ENCODE results near the gene CHI3L1. TPM values are rescaled to one million over a fixed set of nuclear protein-coding genes. Genes with fewer than 3 reads are reported as not detected.
"Not testable (repeated sequence)": the region's sequence is repeated elsewhere in the genome, so short reads cannot be mapped to it uniquely, and the experiment has no call there.

The CHI3L1 gene
- 0.46 TPM for total RNA-seq
- long read RNA-seq: 0 reads

DNA sequence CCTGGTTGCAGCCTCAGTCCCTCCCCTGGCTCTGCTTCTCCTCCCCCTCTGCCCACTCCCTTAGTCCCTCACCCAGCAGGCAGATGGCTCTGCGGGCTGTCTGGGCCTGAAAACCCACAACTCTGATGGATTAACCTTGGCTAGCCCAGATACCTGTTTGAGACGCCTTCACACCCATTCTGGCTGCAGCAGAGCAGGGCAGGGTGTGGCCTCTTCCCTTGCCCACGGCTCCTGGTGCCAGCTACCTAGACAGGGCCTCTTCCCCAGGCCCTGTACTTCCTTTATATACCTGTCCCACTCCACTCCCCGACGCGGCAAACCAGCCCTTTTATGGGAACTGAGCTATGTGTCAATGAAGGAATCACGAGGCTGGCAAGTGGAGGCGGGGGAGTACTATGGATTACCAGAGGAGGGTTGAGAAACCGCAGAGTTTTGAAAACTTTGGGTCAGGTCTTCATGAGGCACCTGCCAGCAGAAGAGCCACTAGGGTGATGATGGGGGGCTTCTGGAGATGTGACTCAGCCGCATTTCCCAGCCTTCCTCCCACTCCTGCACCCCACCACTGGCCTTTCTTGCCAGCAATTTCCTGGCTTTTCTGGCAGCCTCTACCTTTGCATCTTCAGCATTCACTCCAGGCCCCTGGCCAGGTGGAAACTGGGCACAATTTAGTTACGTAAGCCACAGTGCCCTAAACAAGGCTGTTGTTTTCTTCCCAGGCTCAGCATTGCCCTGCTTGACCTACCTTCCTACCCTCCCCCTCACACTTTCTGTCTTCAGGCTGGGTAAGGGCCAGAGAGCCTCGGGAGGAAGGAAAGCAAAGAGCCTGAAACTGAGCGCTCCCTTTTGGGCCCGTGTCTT is at the start of gene CHI3L1:
Gene CHI3L1, minus strand, starts transcription at position 259 of the 858 bp plus-strand sequence. Its CDS starts 81 bp downstream, at position 178.
- DNase-seq (ENCODE audit: missing footprints) (no peak), ATAC-seq (no peak)
- intact Hi-C loops (cut with DNase I): no loop called here

DNA sequence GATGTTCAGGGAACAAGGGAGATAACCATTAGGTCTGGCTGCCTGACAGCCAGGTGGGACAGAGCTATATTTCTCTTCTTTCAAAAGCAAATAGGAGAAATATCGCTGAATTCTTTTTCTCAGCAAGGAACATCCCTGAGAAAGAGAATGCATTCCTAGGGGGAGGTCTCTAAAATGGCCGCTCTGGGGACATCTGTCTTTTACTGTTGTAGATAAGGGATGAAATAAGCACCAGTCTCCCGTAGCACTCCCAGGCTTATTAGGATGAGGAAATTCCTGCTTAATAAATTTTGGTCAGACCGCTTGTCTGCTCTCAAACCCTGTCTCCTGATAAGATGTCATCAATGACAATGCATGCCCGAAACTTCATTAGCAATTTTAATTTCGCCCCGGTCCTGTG is 48.4 kb upstream of the CHI3L1 start:
- ATAC-seq; intact Hi-C loops (cut with DNase I); DNase-seq (ENCODE audit: missing footprints): not testable (repeated sequence)

DNA sequence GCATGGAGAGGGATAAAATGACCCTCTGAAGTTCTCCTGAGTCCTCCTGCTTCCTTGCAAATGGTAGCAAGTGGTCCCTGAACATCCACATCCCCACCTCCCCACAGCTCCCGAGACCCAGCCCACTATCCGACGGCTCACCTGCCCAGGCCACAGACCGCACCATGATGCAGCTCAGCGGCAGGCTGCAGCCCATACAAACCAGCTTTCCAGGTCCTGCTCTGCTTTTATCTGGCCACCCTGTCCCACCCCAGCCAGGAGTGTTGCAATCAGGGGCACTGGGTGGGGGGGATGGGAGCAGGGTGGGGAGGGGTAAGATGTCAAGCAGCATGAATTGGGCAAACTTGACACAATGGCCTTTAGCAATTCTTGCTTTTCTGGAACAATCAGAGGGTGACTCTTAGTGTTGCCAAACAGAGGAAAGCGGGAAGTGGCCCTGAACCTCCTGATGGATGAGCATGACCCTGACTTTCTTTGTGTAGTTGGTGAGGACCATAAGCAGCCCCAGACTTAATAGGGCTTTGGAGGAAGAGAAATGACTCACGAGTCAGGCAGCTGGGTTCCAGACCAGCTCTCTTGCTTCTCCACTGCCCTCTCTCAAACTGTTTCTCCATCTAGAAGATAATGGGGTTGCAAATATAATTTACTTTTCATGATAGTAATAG is 43.1 kb upstream of the CHI3L1 start, which contains the start of gene CHIT1:
Gene CHIT1, minus strand, starts transcription at position 203 of the 665 bp plus-strand sequence. Its CDS starts 37 bp downstream, at position 166.
- intact Hi-C loops (cut with DNase I): no loop called here
- ATAC-seq (no peak), DNase-seq (ENCODE audit: missing footprints) (no peak)

DNA sequence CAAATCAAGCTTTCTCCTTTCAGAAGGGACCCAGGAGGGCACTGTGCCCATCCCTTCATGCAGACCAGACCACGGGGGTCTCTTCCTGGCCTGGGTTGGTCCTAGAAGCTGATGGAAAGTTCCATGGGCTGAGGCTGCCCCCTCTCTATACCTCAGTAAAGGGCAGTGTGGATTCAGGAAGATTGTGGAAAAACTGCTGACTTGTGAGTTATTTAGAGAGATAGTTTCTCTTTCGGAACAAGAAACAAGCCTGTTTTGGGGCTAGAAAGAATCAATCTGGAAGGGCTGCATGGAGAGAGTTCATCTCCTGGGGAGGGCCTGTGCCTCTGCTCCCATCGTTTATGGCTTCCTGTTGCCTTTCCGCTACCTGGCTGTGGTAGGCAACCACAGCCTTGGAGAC is 42.2 kb upstream of the CHI3L1 start:
- intact Hi-C loops (cut with DNase I): no loop called here
- no peak for DNase-seq (ENCODE audit: missing footprints)
- no peak for ATAC-seq

DNA sequence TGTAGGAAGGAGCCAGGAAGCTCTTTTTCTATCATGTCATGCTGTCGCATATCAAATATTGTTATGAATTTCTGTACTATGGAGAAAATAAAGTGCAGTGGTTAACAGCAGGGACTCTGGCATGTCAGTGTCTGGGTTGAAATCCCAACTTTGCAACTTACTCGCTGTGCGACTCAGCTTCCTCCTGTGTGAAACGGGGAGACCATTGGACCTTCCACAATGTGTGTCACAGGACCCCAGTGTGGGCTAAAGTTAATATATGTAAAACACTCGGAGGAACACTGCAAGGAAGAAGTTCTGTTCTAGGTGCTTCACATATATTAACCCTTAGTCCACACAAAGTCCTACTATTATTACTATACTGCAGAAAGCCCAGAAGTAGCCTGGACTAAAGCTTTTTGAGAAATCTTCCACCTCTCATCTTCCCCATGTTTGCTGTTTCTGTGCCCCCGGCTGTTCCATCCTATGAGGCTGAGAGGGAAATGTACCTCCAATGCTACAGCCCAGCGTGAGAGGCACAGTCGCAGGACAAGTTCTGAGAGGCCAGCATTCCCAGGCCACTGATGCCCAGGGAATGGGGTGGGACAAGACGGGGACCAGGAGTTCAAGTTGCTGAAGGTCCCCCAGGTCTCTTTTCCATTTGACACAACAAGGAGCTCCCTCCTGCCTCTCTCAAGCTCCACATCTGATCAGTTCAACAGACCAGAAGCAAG is 41.0 kb upstream of the CHI3L1 start:
- intact Hi-C loops (cut with DNase I): no loop called here
- DNase-seq (ENCODE audit: missing footprints): no peak
- ATAC-seq: no peak

DNA sequence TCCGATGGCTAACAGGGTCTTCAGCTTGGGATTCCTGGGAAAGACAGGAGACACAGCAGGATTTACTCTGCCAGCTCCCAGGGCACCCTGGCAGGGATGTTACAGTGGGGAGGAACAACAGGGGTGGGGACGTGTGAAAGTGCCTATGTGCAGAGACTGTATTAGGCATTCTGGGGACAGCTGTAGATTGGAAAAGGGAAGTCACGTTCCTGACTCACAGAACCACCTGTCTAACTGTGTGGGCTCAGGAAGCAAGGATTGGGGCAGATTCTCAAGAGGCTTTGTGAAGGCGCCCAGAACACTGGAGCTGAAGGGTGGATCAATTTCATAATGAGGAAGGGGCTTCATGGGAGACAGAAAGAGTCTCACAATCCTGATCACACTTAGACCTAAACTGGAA is 38.6 kb upstream of the CHI3L1 start:
- DNase-seq (ENCODE audit: missing footprints) (no peak), ATAC-seq (no peak)
- intact Hi-C loops (cut with DNase I): no loop called here

DNA sequence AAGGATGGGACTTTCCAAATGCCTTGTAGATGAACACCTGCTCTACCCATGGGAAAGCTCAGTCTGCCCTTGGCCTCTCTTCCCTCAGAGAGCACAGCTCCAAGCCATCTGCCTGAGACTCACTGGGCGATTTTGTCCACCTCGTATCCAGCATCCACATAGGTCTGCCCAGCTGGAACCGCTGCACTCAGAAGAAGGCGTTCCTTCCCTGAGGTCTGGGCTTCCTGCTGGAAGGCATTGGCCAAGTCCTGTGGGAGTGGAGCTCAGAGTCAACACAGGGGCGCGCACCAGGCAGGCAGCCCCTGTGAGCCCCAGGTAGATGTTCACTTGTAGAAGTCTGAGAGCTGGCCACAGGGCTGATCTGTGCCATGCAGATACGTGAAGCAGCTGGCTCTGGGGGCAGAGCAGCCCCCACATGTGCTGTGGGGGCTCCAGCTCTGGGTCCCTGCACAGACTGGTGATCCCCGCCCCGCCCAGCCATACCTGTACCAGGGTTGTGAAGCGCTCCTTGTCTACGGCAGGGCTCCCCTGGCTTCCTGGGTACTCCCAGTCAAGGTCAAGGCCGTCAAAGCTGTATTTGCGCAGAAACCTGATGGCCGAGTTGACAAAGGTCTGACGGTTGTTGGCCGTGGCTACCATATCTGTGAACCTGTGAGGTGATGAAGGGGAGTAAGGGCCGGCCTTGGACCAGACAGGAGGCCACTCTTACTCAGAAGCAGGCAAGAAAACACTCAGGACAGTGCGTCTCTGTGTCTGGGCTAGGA is 36.7 kb upstream of the CHI3L1 start:
- intact Hi-C loops (cut with DNase I): no loop called here
- no peak for ATAC-seq
- no peak for DNase-seq (ENCODE audit: missing footprints)

DNA sequence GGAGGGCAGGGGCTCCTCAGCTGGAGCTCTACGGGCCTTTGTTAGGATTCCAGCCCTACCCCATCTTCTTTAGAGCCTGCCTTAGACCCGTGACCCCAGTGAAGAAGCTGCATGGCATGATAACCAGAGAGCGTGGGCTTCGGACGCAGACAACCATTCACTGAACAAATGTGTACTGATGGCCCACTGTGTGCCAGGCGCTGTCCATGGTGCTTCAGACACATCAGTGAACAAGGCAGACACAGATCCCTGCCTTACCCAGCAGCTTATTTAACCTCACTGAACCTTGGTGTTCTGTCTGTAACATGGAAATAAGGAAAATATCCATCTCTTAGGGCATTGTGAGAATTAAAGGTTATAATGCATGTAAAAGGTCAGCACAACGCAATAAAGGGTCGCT is 33.4 kb upstream of the CHI3L1 start:
- ATAC-seq (no peak), DNase-seq (ENCODE audit: missing footprints) (no peak)
- intact Hi-C loops (cut with DNase I): no loop called here

DNA sequence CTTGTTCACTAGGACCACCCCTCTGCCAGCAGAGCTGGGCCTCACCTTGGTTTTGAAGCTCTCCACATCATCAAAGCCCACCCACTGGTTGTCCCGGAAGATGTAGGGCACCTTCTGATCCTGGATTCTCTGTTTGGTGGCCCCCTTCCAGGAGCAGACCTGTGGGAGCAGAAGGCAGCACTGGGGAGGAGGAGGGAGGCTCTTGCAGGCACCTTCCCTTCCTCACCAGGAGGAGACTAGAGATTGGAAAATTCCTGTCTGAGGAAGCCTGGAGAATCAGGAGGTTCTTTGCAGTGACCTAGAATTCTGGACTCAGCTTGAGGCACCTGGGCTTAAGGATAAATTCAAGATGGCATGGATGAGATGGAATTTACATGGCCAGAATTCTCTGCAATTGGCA is 32.7 kb upstream of the CHI3L1 start:
- no peak for DNase-seq (ENCODE audit: missing footprints)
- ATAC-seq: no peak
- intact Hi-C loops (cut with DNase I): no loop called here

DNA sequence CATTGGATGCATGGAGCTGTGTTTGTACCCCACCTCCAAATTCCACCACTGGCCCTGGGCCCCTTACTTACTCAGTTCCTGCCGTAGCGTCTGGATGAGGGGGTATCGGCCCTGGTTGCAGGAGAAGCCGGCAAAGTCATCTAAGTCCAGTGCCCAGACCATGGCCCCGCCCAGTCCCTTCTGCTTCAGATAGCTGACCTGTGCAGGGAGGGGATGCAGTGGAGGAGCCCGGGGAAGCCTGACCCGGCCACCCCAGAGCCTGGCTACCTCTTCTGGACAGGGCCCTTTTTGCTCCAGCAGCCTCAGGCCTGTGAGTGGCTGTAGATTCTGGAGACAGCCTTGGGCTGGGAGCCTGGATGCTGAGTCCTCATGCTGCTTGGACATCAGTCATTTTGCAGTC is 31.2 kb upstream of the CHI3L1 start:
- DNase-seq (ENCODE audit: missing footprints) (no peak), ATAC-seq (no peak)
- intact Hi-C loops (cut with DNase I): loop anchor here (2.0 kb wide), 2 partner anchors 45 to 101 kb away; no protein-coding TSS in a partner anchor

DNA sequence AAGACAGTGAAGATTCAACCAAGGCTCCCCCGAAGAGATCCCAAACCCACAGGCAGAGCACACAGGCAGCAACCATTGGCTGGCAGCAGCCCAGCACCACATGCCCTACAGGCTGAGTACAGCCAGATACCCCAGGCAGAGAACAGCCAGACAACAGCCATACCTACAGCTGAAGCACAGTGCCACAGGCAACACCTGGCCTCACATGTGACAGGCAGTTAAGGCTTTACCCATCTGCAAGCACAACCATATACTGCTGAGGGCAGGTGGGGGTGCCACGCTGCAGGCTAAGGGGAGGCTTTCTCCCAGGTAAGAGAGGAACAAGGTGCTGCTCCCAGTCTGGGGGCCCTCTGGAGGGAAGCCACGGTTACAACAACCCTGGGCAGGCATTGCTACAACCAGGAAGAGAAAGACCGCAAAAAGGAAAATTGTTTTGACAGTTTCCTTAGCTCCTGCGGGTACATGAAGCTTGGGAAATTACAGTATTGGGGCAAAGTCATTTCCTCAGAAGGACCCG is 30.7 kb upstream of the CHI3L1 start:
- DNase-seq (ENCODE audit: missing footprints) (no peak), ATAC-seq (no peak)
- intact Hi-C loops (cut with DNase I): loop anchor here (2.0 kb wide), 2 partner anchors 44 to 100 kb away; no protein-coding TSS in a partner anchor

DNA sequence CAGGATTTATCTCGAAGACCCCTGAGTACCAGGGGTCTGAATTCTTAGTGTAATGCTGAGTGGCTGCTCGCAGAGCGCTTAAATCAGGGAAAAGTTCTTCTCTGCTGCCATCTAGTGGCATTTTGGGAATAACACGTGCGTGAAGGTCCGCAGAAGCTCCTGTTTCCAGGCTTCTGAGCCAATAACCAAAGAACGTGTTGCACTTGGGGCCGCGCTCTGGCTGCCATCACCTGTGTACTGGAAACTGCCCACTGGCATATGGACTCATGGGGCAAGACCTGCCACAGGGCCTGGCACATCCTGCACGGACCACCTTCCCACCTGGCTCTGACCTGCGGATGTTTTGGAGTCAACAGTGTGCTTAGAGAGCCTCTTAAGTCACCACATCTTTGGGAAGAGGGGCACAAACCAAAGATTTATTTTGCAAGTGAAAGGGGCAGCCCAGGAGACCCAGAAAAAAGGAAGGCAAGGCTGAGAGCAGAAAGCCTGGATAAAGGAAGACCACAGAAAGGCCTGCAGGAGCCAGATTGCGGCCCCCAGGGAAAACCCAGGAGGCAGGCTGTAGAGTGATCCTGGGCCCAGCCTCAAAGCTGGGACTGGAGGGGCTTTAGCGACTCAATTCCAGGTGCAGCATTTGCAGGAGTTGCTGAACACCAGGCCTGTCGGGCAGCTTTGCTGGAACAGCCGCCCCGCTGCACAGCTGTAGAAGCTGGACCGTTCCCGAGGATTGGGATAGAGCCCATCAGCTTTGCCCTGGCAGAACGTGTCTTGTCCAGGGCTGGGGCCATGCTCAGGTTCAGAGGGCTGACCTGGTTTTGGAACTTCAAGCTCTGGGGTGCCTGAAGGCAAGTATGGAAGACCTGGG is 30.0 kb upstream of the CHI3L1 start:
- DNase-seq (ENCODE audit: missing footprints) (no peak), ATAC-seq (peak; percentile 63)
- intact Hi-C loops (cut with DNase I): loop anchor here (1.0 to 2.0 kb wide), 3 partner anchors 44 to 177 kb away; no protein-coding TSS in a partner anchor

DNA sequence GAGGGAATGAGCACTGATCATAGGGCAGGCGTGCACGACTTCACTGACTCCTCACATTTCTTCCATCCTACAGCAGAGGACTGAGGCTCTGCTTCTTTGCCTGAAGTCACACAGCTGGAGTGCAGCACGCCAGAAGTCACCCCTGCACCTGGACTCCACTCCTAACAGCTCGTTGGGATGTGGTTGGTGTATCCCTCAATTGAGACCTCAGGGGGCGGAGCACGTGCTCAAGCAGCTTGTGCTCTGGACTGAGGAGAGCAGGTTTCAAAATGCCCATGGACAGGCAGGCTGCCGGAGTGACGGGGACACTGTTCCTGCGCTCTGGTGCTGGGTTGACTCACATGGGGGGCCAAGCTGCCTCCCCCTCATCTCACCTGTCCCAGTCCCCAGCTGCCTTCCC is 29.1 kb upstream of the CHI3L1 start:
- no peak for ATAC-seq
- intact Hi-C loops (cut with DNase I): no loop called here
- no peak for DNase-seq (ENCODE audit: missing footprints)

DNA sequence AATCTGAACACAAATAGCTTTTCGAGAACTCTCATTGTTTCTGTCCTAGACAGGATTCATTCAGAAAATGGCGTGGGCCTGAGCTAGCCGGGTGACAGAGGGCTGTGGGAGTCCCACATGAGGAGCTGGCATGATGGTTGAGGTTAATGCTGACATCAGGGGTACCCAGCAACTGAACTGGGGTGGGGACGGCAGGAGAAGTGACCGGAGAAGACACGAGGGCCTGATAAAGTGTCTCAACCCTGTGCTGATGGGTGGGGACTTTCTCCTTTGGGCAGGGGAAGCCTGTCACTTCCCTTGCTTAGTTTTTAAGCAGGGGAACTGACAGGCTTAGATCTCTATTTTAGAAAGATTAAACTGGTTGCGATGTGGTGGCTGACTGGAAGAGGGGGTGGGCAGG is 28.4 kb upstream of the CHI3L1 start:
- intact Hi-C loops (cut with DNase I): no loop called here
- ATAC-seq: no peak
- DNase-seq (ENCODE audit: missing footprints): no peak

DNA sequence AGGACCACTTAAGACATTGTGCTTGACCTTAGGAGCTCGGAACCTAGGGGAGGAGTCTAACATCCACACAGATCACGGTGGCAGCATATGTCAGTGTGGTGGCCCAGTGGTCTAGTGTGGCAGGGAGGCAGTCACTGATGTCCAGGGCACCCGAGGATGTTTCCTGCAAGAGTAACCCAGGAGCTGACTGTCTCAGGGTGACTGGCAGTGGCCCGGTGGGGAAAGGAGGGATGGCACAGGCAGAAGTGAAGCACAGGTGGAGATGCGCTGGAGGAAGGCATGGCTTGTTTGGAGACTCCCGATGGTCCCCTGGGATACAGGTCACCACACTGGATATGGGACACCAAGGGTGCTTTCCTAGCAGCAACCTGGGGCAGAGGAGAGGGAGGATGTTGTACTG is 26.6 kb upstream of the CHI3L1 start:
- DNase-seq (ENCODE audit: missing footprints) (no peak), ATAC-seq (no peak)
- intact Hi-C loops (cut with DNase I): no loop called here

DNA sequence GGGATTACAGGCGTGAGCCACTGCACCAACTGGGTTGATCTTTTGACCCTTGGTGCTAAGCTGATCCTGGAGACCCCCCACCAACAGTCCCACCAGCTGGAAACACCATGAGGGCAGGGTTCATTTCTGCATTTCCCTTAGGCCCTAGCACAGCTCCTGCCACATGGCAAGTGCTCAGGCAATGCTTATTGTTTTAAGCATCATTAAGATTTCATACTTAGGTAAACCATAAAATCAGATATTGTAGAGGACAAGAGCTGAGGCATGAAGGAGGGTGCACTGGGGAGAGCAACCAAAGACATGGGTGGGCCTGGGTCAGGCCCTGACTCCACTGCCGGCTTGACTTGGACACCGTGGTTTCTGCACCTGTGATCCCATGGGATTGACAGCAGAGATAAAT is 25.3 kb upstream of the CHI3L1 start:
- DNase-seq (ENCODE audit: missing footprints) (no peak), ATAC-seq (no peak)
- intact Hi-C loops (cut with DNase I): no loop called here

DNA sequence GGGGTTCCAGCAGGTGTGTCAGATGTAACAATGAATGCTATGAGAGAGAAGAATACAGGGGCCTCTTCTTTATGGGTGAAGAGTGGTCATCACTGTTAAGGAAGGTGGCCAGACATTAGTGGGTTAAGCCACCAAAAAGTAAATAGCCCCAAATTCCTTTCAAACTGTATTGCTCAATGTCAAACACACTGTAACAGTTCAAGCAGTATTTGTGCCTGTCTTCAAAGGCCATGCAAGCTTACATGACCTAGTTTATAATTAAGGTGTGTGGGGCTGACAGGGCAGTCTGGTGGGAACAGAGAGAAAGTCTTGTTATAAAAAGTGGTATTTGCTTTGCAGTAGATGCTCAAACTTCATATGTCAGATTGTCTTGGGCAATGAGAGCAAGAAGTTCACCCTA is 24.5 kb upstream of the CHI3L1 start:
- no peak for DNase-seq (ENCODE audit: missing footprints)
- no peak for ATAC-seq
- intact Hi-C loops (cut with DNase I): no loop called here

DNA sequence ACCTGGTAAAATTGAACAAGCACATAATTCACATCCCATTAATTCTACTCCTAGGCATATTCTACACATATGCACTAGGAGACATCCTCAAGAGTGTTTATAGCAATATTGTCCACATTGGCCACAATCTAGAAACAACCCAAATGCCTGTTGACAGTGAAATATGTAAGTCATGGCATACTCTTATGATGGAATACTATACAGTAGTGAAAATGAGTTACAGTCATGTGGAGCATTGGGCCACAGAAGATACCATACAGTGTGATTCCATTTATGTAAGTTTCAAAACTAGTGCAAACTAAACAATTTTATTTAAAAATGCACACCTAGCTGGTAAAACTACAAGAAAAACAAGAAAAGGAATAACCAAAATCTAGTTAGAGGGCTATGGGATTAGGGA is 23.8 kb upstream of the CHI3L1 start:
- intact Hi-C loops (cut with DNase I): no loop called here
- no peak for DNase-seq (ENCODE audit: missing footprints)
- ATAC-seq: no peak

Measured in Right ventricle myocardium inferior (tissue), 1 donor.